Gastrocnemius medialis (tissue), 4 donors: ENCODE results near the gene RHEX.

Experiments used
- CTCF ChIP-seq, 5 experiments: fragments of 450-650 bp in 3 of 5; fragments of 200-600 bp in 2 of 5; sonication (generic) in 2 of 5; IDR thresholded peaks in 4 of 5; conservative IDR thresholded peaks in 1 of 5; 1 replicate in 4 of 5; 2 replicates in 1 of 5; pipeline ENCODE4 v1.5.1; 2016 to 2019; ENCODE audit warnings: antibody characterized with exemption in 5 of 5, mild to moderate bottlenecking in 3 of 5, moderate library complexity in 3 of 5
- POLR2A ChIP-seq, 2 donors: fragments of 450-650 bp; IDR thresholded peaks; one replicate each; pipeline ENCODE4 v1.6.1; 2017; ENCODE audit warnings: antibody characterized with exemption in 2 of 2, mild to moderate bottlenecking in 2 of 2, moderate library complexity in 2 of 2

GRCh38 chr1:206083750-206084149, 30.8 kb downstream of the RHEX start:
- no peak for TF ChIP-seq CTCF (IDR thresholded peaks at IDR 0.05 in 4 of 5, conservative IDR thresholded peaks at IDR 0.05 in 1 of 5)
- TF ChIP-seq POLR2A (IDR thresholded peaks at IDR 0.05) = no peak
